ENCODE results near the gene THADA. TPM values are rescaled to one million over a fixed set of nuclear protein-coding genes. Genes with fewer than 3 reads are reported as not detected.

Gene THADA
- total RNA-seq, 1 donor from 2014 or later, result 28.3 TPM

GRCh38 chr2:43228321-43228751 lies 367.5 kb downstream of the THADA start:
- no peak for DNase-seq (ENCODE audit: extremely low spot score, unreplicated experiment)
- Mint-ChIP-seq H3K9me3 (ENCODE audit: unreplicated experiment) (no peaks in the 10 kb centered on the region), H3K27me3 (ENCODE audit: unreplicated experiment) (no peaks in the 10 kb centered on the region), H3K4me3 (ENCODE audit: unreplicated experiment) (no peak overlapping the region), H3K36me3 (ENCODE audit: unreplicated experiment) (peaks cover 19% of the 10 kb centered on the region), H3K4me1 (ENCODE audit: unreplicated experiment) (peaks cover 24% of the 10 kb centered on the region), H3K27ac (ENCODE audit: unreplicated experiment) (peak overlapping the region; percentile 86)
- no peak for TF ChIP-seq CTCF (IDR thresholded peaks at IDR 0.05)

DNA sequence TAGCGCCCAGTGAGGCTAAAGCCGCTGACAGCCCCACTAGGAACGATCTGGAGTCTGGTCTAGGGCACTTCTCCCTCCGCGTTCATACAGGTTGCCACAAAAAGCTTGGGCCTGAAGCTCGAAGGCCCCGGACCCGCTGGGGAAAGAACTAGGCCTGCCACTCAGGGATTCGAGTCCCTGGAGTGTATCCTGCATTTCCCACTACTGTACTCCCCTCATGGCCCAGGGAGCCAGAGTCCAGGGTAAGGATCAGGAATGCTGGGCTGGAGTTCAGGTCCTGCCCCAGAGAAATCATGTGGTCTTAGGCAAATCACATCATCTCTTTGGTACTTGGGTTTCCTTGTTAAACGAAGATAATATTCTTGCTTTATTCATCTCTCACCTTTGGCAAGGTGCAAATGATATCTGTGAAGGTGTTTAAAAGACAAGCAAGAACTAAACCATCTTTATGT lies 368.0 kb downstream of the THADA start:
- DNase-seq (ENCODE audit: extremely low spot score, unreplicated experiment), result no peak
- Mint-ChIP-seq H3K36me3 (ENCODE audit: unreplicated experiment) (peaks cover 21% of the 10 kb centered on the region), H3K4me1 (ENCODE audit: unreplicated experiment) (peaks cover 25% of the 10 kb centered on the region)

DNA sequence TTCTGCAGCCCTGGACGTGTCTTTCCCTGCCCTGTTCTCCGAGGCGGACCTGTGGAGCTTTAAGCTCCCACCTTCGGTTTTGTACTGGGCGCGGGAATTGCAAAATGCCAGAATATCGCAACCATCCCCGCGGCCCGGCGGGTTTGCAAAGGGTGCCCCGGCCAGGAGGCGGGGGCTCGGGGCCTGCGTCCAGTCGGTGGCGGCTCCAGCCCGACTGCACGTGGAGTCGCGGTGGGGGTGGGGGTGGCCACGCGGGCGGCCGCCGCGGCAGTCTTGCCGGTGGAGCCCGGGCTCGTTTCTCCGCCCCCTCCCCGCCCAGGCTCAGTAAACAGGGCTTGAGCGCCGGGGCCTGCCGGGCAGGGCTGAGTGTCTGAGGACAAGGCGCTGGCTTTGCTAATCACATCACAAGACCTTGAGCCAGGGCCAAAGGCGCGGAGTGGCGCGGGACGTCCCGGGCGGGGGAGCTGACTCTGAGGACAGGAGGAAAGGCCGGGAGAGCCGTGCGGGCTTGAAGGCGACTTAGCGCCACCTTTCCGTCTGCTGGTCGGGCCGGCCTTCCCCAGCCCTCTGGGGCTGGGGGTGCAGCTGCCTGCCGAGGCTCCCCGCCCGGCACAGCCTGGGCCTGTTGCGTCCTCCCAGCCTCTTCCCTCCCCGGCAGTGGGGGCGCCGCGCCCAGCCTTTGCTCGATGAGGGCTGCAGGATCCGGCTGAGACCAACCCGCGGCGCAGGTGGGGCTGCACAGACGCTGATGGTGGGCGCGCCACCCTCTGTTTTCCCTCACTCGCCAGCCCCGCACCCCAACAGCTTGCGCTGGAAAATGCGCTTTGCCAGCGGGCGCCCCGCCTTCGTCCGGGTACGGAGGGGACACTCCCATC lies 368.6 kb downstream of the THADA start:
- DNase-seq (ENCODE audit: extremely low spot score, unreplicated experiment), result peak; percentile 91
- Mint-ChIP-seq H3K27ac (ENCODE audit: unreplicated experiment) (peak overlapping the region; percentile 86), H3K27me3 (ENCODE audit: unreplicated experiment) (no peaks in the 10 kb centered on the region), H3K4me1 (ENCODE audit: unreplicated experiment) (peaks cover 32% of the 10 kb centered on the region), H3K36me3 (ENCODE audit: unreplicated experiment) (peaks cover 26% of the 10 kb centered on the region), H3K9me3 (ENCODE audit: unreplicated experiment) (no peaks in the 10 kb centered on the region), H3K4me3 (ENCODE audit: unreplicated experiment) (peak overlapping the region; percentile 79)
- TF ChIP-seq CTCF (IDR thresholded peaks at IDR 0.05), result peak; percentile 58

More for the DNA sequence above, 368.0 kb downstream of the THADA start:
- Mint-ChIP-seq H3K4me3 (ENCODE audit: unreplicated experiment) (peak overlapping the region; percentile 79), H3K27ac (ENCODE audit: unreplicated experiment) (peak overlapping the region; percentile 86), H3K27me3 (ENCODE audit: unreplicated experiment) (no peaks in the 10 kb centered on the region), H3K9me3 (ENCODE audit: unreplicated experiment) (no peaks in the 10 kb centered on the region)
- no peak for TF ChIP-seq CTCF (IDR thresholded peaks at IDR 0.05)

- H3K27me3 Mint-ChIP-seq (ENCODE audit: unreplicated experiment), result no peaks in the 10 kb centered on the region
- H3K27ac Mint-ChIP-seq (ENCODE audit: unreplicated experiment), result peak within 1 kb of the TSS; percentile 91
- DNase-seq (ENCODE audit: extremely low spot score, unreplicated experiment), result peak; percentile 99
- TF ChIP-seq CTCF (IDR thresholded peaks at IDR 0.05), result no peak
- peaks cover 38% of the 10 kb centered on the region for H3K4me1 Mint-ChIP-seq (ENCODE audit: unreplicated experiment)
- H3K9me3 Mint-ChIP-seq (ENCODE audit: unreplicated experiment), result no peaks in the 10 kb centered on the region
- H3K4me3 Mint-ChIP-seq (ENCODE audit: unreplicated experiment), result peak within 1 kb of the TSS; percentile 97
- H3K36me3 Mint-ChIP-seq (ENCODE audit: unreplicated experiment), result peaks cover 26% of the 10 kb centered on the region
Measured at GRCh38 chr2:43226558-43226954, 369.3 kb downstream of the THADA start, which contains the start of gene ZFP36L2. Gene ZFP36L2 (minus strand): TSS chr2:43226606. CDS start chr2:43226315, 291 bp downstream.

Measured in osteocyte (in vitro differentiated cells).